HEK293 (cell line): ENCODE results near the gene SNAPIN.
"Not testable (repeated sequence)": the region's sequence is repeated elsewhere in the genome, so short reads cannot be mapped to it uniquely, and the experiment has no call there.

Experiments used
- CTCF ChIA-PET: fragments of 350-600 bp; formaldehyde crosslinking; extraction: SDS; loops from one replicate; lab custom pipeline; 2021; ENCODE audit warnings: antibody characterized with exemption; lab: Yijun Ruan, JAX
- POLR2A ChIA-PET: fragments of 300-600 bp; formaldehyde crosslinking; extraction: SDS; loops from one replicate; lab custom pipeline; 2020; ENCODE audit warnings: antibody characterized with exemption, inconsistent platforms; lab: Yijun Ruan, JAX
- H3K27ac ChIP-seq: fragments of 200-500 bp; sonication (Bioruptor generic); 2 replicates; pipeline ENCODE4 v1.5.1; 2014; ENCODE audit warnings: low read depth, low read length, control low read depth, inconsistent platforms; ENCODE audit errors: extremely low read depth
- H3K36me3 ChIP-seq, 2 experiments: fragments of 200-500 bp in 1 of 2; sonication (Bioruptor generic) in 1 of 2; 1 replicate in 1 of 2; 2 replicates in 1 of 2; pipeline ENCODE4 v1.5.1; 2014 to 2017; ENCODE audit warnings: inconsistent platforms in 2 of 2, low read length in 2 of 2; ENCODE audit not compliant: control insufficient read depth in 2 of 2, insufficient read depth in 1 of 2
- H3K4me1 ChIP-seq: fragments of 200-500 bp; sonication (Bioruptor generic); 2 replicates; pipeline ENCODE4 v1.5.1; 2014; ENCODE audit warnings: mild to moderate bottlenecking, low read length, inconsistent platforms; ENCODE audit not compliant: control insufficient read depth, insufficient read depth
- H3K4me3 ChIP-seq: 2 replicates; pipeline ENCODE4 v1.5.1; 2011; ENCODE audit warnings: low read depth, mild to moderate bottlenecking, control low read depth, low read length, moderate library complexity
- H3K9me3 ChIP-seq: fragments of 200-500 bp; sonication (Bioruptor generic); 2 replicates; pipeline ENCODE4 v1.5.1; 2014; ENCODE audit warnings: low read depth, low read length, inconsistent platforms; ENCODE audit not compliant: control insufficient read depth, insufficient read depth
- HOXC10 ChIP-seq: sonication (generic); formaldehyde crosslinking; IDR thresholded peaks from 2 replicates; pipeline ENCODE4 v1.8.1; 2023; ENCODE audit warnings: mild to moderate bottlenecking, missing genetic modification reagents
- HOXD13 ChIP-seq: sonication (generic); formaldehyde crosslinking; IDR thresholded peaks from 2 replicates; pipeline ENCODE4 v1.8.0; 2022; ENCODE audit warnings: missing genetic modification reagents, borderline replicate concordance
- SCRT1 ChIP-seq: fragments of 450-650 bp; formaldehyde crosslinking; IDR thresholded peaks from 2 replicates; pipeline ENCODE4 v1.5.1; 2016; ENCODE audit warnings: missing biosample characterization, missing genetic modification characterization, borderline replicate concordance
- SCRT2 ChIP-seq: fragments of 450-650 bp; formaldehyde crosslinking; IDR thresholded peaks from 2 replicates; pipeline ENCODE4 v1.5.1; 2016; ENCODE audit warnings: missing biosample characterization, missing genetic modification characterization
- ZNF248 ChIP-seq: fragments of 450-650 bp; formaldehyde crosslinking; IDR thresholded peaks from 2 replicates; pipeline ENCODE4 v1.5.1; 2017; ENCODE audit warnings: missing biosample characterization, missing genetic modification characterization
- ZNF366 ChIP-seq: fragments of 450-650 bp; formaldehyde crosslinking; conservative IDR thresholded peaks from 2 replicates; pipeline ENCODE4 v1.5.1; 2016; ENCODE audit warnings: missing biosample characterization, missing genetic modification characterization
- ZNF501 ChIP-seq: fragments of 450-650 bp; formaldehyde crosslinking; IDR thresholded peaks from 2 replicates; pipeline ENCODE4 v1.5.1; 2016; ENCODE audit warnings: missing biosample characterization, missing genetic modification characterization
- ZNF549 ChIP-seq: fragments of 450-650 bp; IDR thresholded peaks from 2 replicates; pipeline ENCODE4 v1.5.1; 2018; ENCODE audit warnings: missing biosample characterization, missing genetic modification characterization, mild to moderate bottlenecking, inconsistent platforms, moderate library complexity
- ZNF660 ChIP-seq: fragments of 450-650 bp; IDR thresholded peaks from 2 replicates; pipeline ENCODE4 v1.5.1; 2018; ENCODE audit warnings: missing biosample characterization, mild to moderate bottlenecking, missing genetic modification characterization
- ZNF76 ChIP-seq: fragments of 450-650 bp; formaldehyde crosslinking; IDR thresholded peaks from 2 replicates; pipeline ENCODE4; 2016; ENCODE audit warnings: low read depth, missing biosample characterization, missing genetic modification characterization, borderline replicate concordance
- ZNF768 ChIP-seq: fragments of 450-650 bp; formaldehyde crosslinking; IDR thresholded peaks from 2 replicates; pipeline ENCODE4 v1.5.1; 2018; ENCODE audit warnings: missing biosample characterization, mild to moderate bottlenecking, missing genetic modification characterization
- ZNF785 ChIP-seq: fragments of 450-650 bp; formaldehyde crosslinking; IDR thresholded peaks from 2 replicates; pipeline ENCODE4 v1.5.1; 2016; ENCODE audit warnings: missing biosample characterization, missing genetic modification characterization
- TF ChIP-seq, protein P1 (sequence below): IDR thresholded peaks from 2 replicates; pipeline ENCODE4 v1.6.1; 2011; ENCODE audit warnings: mild to moderate bottlenecking, low read depth, low read length, borderline replicate concordance
- TF ChIP-seq, protein P2 (sequence below): fragments of 450-650 bp; formaldehyde crosslinking; IDR thresholded peaks from 2 replicates; pipeline ENCODE4 v1.5.1; 2016; ENCODE audit warnings: missing biosample characterization, missing genetic modification characterization
- TF ChIP-seq, protein P3 (sequence below): fragments of 450-650 bp; formaldehyde crosslinking; IDR thresholded peaks from 2 replicates; pipeline ENCODE4 v1.5.1; 2016; ENCODE audit warnings: missing biosample characterization, missing genetic modification characterization, borderline replicate concordance
- TF ChIP-seq, protein P4 (sequence below): fragments of 450-650 bp; formaldehyde crosslinking; optimal IDR thresholded peaks from 2 replicates; pipeline ENCODE3; 2016; ENCODE audit warnings: missing biosample characterization, mild to moderate bottlenecking, missing genetic modification characterization
- TF ChIP-seq, protein P5 (sequence below): fragments of 450-650 bp; formaldehyde crosslinking; IDR thresholded peaks from 2 replicates; pipeline ENCODE4 v1.5.1; 2016; ENCODE audit warnings: missing biosample characterization, missing genetic modification characterization
- TF ChIP-seq, protein P6 (sequence below): fragments of 450-650 bp; formaldehyde crosslinking; IDR thresholded peaks from 2 replicates; pipeline ENCODE4 v1.5.1; 2016; ENCODE audit warnings: missing biosample characterization, missing genetic modification characterization
- TF ChIP-seq, protein P7 (sequence below): fragments of 450-650 bp; formaldehyde crosslinking; IDR thresholded peaks from 2 replicates; pipeline ENCODE4 v1.5.1; 2017; ENCODE audit warnings: missing biosample characterization, missing genetic modification characterization

Gene SNAPIN

DNA sequence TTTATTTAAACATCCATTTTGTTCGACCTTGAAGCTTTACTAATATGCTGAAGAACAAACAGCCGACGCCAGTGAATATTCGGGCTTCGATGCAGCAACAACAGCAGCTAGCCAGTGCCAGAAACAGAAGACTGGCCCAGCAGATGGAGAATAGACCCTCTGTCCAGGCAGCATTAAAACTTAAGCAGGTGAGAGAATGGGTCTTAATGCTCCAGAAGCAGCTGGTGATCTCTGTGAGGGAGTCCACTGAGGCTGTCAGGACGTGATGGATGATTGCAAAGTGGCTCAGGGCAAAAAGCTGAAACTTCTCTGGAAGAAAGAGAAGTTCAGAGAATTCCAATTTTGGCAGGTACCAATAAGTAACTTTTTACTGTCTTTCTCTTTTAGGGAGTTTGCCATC is 20.2 kb upstream of the SNAPIN start (continued):
- TF ChIP-seq, protein P1, sequence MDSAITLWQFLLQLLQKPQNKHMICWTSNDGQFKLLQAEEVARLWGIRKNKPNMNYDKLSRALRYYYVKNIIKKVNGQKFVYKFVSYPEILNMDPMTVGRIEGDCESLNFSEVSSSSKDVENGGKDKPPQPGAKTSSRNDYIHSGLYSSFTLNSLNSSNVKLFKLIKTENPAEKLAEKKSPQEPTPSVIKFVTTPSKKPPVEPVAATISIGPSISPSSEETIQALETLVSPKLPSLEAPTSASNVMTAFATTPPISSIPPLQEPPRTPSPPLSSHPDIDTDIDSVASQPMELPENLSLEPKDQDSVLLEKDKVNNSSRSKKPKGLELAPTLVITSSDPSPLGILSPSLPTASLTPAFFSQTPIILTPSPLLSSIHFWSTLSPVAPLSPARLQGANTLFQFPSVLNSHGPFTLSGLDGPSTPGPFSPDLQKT, result no peak

DNA sequence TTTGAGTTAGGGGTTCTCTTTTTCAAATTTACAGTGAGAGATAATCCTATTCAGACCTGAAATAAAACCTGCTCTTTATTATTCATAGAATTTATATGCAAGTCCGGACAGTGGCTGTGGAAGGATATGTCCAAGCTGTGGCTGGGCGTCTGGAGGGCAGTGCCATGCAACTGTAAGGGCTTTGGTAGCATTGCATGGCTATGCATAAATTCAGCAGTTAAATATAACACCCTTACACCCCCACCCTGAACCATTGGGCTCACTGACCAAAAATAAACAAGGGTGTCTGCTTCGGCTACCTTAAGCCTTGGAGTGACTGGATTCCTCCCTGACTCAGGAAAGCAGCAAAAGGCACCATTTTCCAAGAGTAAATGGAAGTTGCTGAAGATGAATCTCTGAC is 19.2 kb upstream of the SNAPIN start:
- TF ChIP-seq, protein P2, sequence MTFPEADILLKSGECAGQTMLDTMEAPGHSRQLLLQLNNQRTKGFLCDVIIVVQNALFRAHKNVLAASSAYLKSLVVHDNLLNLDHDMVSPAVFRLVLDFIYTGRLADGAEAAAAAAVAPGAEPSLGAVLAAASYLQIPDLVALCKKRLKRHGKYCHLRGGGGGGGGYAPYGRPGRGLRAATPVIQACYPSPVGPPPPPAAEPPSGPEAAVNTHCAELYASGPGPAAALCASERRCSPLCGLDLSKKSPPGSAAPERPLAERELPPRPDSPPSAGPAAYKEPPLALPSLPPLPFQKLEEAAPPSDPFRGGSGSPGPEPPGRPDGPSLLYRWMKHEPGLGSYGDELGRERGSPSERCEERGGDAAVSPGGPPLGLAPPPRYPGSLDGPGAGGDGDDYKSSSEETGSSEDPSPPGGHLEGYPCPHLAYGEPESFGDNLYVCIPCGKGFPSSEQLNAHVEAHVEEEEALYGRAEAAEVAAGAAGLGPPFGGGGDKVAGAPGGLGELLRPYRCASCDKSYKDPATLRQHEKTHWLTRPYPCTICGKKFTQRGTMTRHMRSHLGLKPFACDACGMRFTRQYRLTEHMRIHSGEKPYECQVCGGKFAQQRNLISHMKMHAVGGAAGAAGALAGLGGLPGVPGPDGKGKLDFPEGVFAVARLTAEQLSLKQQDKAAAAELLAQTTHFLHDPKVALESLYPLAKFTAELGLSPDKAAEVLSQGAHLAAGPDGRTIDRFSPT (tag by site-specific recombination), result no peak
- TF ChIP-seq, protein P3, sequence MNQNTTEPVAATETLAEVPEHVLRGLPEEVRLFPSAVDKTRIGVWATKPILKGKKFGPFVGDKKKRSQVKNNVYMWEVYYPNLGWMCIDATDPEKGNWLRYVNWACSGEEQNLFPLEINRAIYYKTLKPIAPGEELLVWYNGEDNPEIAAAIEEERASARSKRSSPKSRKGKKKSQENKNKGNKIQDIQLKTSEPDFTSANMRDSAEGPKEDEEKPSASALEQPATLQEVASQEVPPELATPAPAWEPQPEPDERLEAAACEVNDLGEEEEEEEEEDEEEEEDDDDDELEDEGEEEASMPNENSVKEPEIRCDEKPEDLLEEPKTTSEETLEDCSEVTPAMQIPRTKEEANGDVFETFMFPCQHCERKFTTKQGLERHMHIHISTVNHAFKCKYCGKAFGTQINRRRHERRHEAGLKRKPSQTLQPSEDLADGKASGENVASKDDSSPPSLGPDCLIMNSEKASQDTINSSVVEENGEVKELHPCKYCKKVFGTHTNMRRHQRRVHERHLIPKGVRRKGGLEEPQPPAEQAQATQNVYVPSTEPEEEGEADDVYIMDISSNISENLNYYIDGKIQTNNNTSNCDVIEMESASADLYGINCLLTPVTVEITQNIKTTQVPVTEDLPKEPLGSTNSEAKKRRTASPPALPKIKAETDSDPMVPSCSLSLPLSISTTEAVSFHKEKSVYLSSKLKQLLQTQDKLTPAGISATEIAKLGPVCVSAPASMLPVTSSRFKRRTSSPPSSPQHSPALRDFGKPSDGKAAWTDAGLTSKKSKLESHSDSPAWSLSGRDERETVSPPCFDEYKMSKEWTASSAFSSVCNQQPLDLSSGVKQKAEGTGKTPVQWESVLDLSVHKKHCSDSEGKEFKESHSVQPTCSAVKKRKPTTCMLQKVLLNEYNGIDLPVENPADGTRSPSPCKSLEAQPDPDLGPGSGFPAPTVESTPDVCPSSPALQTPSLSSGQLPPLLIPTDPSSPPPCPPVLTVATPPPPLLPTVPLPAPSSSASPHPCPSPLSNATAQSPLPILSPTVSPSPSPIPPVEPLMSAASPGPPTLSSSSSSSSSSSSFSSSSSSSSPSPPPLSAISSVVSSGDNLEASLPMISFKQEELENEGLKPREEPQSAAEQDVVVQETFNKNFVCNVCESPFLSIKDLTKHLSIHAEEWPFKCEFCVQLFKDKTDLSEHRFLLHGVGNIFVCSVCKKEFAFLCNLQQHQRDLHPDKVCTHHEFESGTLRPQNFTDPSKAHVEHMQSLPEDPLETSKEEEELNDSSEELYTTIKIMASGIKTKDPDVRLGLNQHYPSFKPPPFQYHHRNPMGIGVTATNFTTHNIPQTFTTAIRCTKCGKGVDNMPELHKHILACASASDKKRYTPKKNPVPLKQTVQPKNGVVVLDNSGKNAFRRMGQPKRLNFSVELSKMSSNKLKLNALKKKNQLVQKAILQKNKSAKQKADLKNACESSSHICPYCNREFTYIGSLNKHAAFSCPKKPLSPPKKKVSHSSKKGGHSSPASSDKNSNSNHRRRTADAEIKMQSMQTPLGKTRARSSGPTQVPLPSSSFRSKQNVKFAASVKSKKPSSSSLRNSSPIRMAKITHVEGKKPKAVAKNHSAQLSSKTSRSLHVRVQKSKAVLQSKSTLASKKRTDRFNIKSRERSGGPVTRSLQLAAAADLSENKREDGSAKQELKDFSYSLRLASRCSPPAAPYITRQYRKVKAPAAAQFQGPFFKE (tag by site-specific recombination), result no peak
- TF ChIP-seq ZNF76 (tag by site-specific recombination) (no peak), ZNF785 (tag by site-specific recombination) (no peak), ZNF768 (no peak), SCRT2 (tag by site-specific recombination) (no peak), ZNF549 (tag by site-specific recombination) (no peak), HOXD13 (no peak), ZNF366 (no peak), ZNF501 (no peak), ZNF248 (tag by site-specific recombination) (no peak), ZNF660 (tag by site-specific recombination) (no peak), SCRT1 (tag by site-specific recombination) (no peak), HOXC10 (CRISPR knock-in tag) (no peak)
- TF ChIP-seq, protein P4, sequence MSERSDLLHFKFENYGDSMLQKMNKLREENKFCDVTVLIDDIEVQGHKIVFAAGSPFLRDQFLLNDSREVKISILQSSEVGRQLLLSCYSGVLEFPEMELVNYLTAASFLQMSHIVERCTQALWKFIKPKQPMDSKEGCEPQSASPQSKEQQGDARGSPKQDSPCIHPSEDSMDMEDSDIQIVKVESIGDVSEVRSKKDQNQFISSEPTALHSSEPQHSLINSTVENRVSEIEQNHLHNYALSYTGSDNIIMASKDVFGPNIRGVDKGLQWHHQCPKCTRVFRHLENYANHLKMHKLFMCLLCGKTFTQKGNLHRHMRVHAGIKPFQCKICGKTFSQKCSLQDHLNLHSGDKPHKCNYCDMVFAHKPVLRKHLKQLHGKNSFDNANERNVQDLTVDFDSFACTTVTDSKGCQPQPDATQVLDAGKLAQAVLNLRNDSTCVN (tag by site-specific recombination), result no peak
- TF ChIP-seq, protein P5, sequence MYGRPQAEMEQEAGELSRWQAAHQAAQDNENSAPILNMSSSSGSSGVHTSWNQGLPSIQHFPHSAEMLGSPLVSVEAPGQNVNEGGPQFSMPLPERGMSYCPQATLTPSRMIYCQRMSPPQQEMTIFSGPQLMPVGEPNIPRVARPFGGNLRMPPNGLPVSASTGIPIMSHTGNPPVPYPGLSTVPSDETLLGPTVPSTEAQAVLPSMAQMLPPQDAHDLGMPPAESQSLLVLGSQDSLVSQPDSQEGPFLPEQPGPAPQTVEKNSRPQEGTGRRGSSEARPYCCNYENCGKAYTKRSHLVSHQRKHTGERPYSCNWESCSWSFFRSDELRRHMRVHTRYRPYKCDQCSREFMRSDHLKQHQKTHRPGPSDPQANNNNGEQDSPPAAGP (tag by site-specific recombination), result no peak
- TF ChIP-seq, protein P6, sequence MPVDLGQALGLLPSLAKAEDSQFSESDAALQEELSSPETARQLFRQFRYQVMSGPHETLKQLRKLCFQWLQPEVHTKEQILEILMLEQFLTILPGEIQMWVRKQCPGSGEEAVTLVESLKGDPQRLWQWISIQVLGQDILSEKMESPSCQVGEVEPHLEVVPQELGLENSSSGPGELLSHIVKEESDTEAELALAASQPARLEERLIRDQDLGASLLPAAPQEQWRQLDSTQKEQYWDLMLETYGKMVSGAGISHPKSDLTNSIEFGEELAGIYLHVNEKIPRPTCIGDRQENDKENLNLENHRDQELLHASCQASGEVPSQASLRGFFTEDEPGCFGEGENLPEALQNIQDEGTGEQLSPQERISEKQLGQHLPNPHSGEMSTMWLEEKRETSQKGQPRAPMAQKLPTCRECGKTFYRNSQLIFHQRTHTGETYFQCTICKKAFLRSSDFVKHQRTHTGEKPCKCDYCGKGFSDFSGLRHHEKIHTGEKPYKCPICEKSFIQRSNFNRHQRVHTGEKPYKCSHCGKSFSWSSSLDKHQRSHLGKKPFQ, result no peak
- TF ChIP-seq, protein P7, sequence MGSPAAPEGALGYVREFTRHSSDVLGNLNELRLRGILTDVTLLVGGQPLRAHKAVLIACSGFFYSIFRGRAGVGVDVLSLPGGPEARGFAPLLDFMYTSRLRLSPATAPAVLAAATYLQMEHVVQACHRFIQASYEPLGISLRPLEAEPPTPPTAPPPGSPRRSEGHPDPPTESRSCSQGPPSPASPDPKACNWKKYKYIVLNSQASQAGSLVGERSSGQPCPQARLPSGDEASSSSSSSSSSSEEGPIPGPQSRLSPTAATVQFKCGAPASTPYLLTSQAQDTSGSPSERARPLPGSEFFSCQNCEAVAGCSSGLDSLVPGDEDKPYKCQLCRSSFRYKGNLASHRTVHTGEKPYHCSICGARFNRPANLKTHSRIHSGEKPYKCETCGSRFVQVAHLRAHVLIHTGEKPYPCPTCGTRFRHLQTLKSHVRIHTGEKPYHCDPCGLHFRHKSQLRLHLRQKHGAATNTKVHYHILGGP (tag by site-specific recombination), result no peak
- no peak overlapping the region for H3K27ac ChIP-seq
- H3K4me3 ChIP-seq, result no peak overlapping the region
- H3K4me1 ChIP-seq, result no peaks in the 10 kb centered on the region
- no peaks in the 10 kb centered on the region for H3K9me3 ChIP-seq
- POLR2A ChIA-PET, result interaction anchor here (0.7 to 2.2 kb wide), 3 partner anchors 9 to 104 kb away, joined by 3 to 6 read pairs (median 5); partner anchors contain the start of genes S100A1 and S100A13
- CTCF ChIA-PET, result interaction anchor here (0.7 to 2.7 kb wide), 3 partner anchors 12 to 144 kb away, joined by 3 to 11 read pairs (median 3); partner anchors contain the start of gene S100A13
- peaks cover 70 to 89% of the 10 kb centered on the region in 2 experiments for H3K36me3 ChIP-seq

DNA sequence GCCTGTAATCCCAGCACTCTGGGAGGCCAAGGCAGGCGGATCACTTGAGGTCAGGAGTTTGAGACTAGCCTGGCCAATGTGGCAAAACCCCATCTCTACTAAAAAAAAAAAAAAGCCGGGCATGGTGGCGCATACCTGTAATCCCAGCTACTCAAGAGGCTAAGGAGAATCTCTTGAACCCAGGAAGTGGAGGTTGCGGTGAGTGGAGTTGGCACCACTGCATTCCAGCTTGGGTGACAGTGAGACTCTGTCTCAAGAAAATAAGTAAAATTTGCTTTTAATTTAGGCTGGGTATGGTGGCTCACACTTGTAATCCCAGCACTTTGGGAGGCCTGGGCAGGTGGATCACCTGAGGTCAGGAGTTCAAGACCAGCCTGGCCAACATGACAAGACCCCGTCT is 18.3 kb upstream of the SNAPIN start:
- CTCF ChIA-PET, result interaction anchor here (0.6 to 2.7 kb wide), 4 partner anchors 13 to 286 kb away, joined by 3 to 11 read pairs (median 3); partner anchors contain the start of gene S100A13
- H3K27ac ChIP-seq, H3K4me3 ChIP-seq, H3K9me3 ChIP-seq, H3K4me1 ChIP-seq: not testable (repeated sequence)
- H3K36me3 ChIP-seq, result peaks cover 80 to 99% of the 10 kb centered on the region in 2 experiments
- POLR2A ChIA-PET, result interaction anchor here (0.7 to 2.2 kb wide), 4 partner anchors 8 to 47 kb away, joined by 3 to 6 read pairs (median 4); partner anchors contain the start of genes S100A1 and S100A13
